SK-N-SH treated with all-trans-retinoic acid at 6 μM for 48 hours (cell line): ENCODE measurements around the gene DNAH8.

ENCODE experiments used
- ATAC-seq: fragments of 200-7000 bp; cut with Tn5 transposase; 3 replicates; pipeline ENCODE4 v1.9.1; 2020; ENCODE audit warnings: mild to moderate bottlenecking, moderate library complexity
- ARNTL ChIP-seq: fragments of 450-650 bp; formaldehyde crosslinking; IDR thresholded peaks from 2 replicates; pipeline ENCODE4 v1.5.0; 2020; ENCODE audit warnings: low read depth, mild to moderate bottlenecking, moderate library complexity, borderline replicate concordance
- BACH2 ChIP-seq: fragments of 250-450 bp; sonication (Bioruptor Pico); IDR thresholded peaks from 2 replicates; pipeline ENCODE4 v1.9.0; 2021; ENCODE audit warnings: mild to moderate bottlenecking, borderline replicate concordance
- CSDC2 ChIP-seq: fragments of 250-450 bp; sonication (Bioruptor Pico); IDR thresholded peaks from 2 replicates; pipeline ENCODE4 v1.5.0; 2020; ENCODE audit warnings: mild to moderate bottlenecking, moderate library complexity
- ESRRG ChIP-seq: fragments of 250-450 bp; sonication (Bioruptor Pico); IDR thresholded peaks from 2 replicates; pipeline ENCODE4 v1.6.1; 2021; ENCODE audit warnings: mild to moderate bottlenecking
- OSR1 ChIP-seq: fragments of 250-450 bp; sonication (Bioruptor Pico); IDR thresholded peaks from 2 replicates; pipeline ENCODE4 v1.8.0; 2022; ENCODE audit warnings: moderate library complexity, mild to moderate bottlenecking, inconsistent platforms
- RARB ChIP-seq: fragments of 250-450 bp; sonication (Bioruptor Pico); IDR thresholded peaks from 2 replicates; pipeline ENCODE4 v1.8.0; 2021; ENCODE audit warnings: mild to moderate bottlenecking, moderate library complexity
- SNAI2 ChIP-seq: fragments of 250-450 bp; sonication (Bioruptor Pico); IDR thresholded peaks from 2 replicates; pipeline ENCODE4 v1.5.0; 2020; ENCODE audit warnings: mild to moderate bottlenecking, moderate library complexity
- TCF4 ChIP-seq: fragments of 250-450 bp; sonication (Bioruptor Pico); IDR thresholded peaks from 2 replicates; pipeline ENCODE4 v1.8.0; 2021; ENCODE audit warnings: mild to moderate bottlenecking, moderate library complexity, borderline replicate concordance
- TOX ChIP-seq: fragments of 250-450 bp; sonication (Bioruptor Pico); IDR thresholded peaks from 2 replicates; pipeline ENCODE4 v1.8.0; 2021; ENCODE audit warnings: mild to moderate bottlenecking, moderate library complexity, borderline replicate concordance
- ZFP3 ChIP-seq: fragments of 250-450 bp; sonication (Bioruptor Pico); IDR thresholded peaks from 2 replicates; pipeline ENCODE4 v1.5.0; 2020; ENCODE audit warnings: mild to moderate bottlenecking, moderate library complexity
- ZFP30 ChIP-seq: fragments of 450-650 bp; formaldehyde crosslinking; IDR thresholded peaks from 2 replicates; pipeline ENCODE4 v1.5.0; 2022; ENCODE audit warnings: mild to moderate bottlenecking, moderate library complexity
- ZNF70 ChIP-seq: fragments of 450-650 bp; formaldehyde crosslinking; IDR thresholded peaks from 2 replicates; pipeline ENCODE4 v1.5.0; 2020; ENCODE audit warnings: mild to moderate bottlenecking, moderate library complexity
- TF ChIP-seq, protein P1 (sequence below): fragments of 250-450 bp; sonication (Bioruptor Pico); IDR thresholded peaks from 2 replicates; pipeline ENCODE4 v1.8.0; 2020; ENCODE audit warnings: mild to moderate bottlenecking, moderate library complexity, borderline replicate concordance
- TF ChIP-seq, protein P2 (sequence below): fragments of 250-450 bp; sonication (Bioruptor Pico); IDR thresholded peaks from 2 replicates; pipeline ENCODE4 v1.8.0; 2021; ENCODE audit warnings: low read depth, mild to moderate bottlenecking, moderate library complexity, borderline replicate concordance
- TF ChIP-seq, protein P3 (sequence below): fragments of 250-450 bp; sonication (Bioruptor Pico); IDR thresholded peaks from 2 replicates; pipeline ENCODE4 v1.5.0; 2020; ENCODE audit warnings: mild to moderate bottlenecking, moderate library complexity
- TF ChIP-seq, protein P4 (sequence below): fragments of 250-450 bp; sonication (Bioruptor Pico); IDR thresholded peaks from 2 replicates; pipeline ENCODE4 v1.5.1; 2021; ENCODE audit warnings: mild to moderate bottlenecking, moderate library complexity

DNAH8 gene

DNA sequence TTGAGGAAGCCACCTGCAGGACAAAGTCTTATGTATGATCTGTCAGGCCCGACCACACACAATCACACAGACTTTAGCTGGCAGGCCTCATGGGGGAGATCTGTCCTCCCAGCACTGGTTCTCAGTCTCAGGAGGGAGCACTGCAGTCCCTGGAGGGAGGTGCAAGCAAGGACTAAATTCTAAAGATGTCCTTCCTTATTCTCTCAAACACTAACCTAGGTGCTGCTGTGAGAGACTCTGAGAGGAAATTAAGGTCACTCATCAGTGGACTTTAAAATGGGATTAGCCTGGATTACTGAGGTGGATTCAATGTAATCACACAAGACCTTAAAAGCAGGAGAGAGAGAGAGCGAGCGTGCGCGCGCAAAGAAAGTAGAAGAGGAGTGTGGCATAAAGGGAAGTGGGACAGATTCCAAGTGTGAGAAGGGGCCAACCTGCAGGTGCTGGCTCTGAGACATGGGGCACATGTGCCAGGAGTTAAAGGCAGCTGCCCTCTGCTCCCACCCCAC lies 26.5 kb upstream of the DNAH8 start:
- TF ChIP-seq, protein P1, sequence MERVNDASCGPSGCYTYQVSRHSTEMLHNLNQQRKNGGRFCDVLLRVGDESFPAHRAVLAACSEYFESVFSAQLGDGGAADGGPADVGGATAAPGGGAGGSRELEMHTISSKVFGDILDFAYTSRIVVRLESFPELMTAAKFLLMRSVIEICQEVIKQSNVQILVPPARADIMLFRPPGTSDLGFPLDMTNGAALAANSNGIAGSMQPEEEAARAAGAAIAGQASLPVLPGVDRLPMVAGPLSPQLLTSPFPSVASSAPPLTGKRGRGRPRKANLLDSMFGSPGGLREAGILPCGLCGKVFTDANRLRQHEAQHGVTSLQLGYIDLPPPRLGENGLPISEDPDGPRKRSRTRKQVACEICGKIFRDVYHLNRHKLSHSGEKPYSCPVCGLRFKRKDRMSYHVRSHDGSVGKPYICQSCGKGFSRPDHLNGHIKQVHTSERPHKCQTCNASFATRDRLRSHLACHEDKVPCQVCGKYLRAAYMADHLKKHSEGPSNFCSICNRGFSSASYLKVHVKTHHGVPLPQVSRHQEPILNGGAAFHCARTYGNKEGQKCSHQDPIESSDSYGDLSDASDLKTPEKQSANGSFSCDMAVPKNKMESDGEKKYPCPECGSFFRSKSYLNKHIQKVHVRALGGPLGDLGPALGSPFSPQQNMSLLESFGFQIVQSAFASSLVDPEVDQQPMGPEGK (CRISPR knock-in tag), result no peak
- TF ChIP-seq CSDC2 (CRISPR knock-in tag), result no peak
- TF ChIP-seq, protein P2, sequence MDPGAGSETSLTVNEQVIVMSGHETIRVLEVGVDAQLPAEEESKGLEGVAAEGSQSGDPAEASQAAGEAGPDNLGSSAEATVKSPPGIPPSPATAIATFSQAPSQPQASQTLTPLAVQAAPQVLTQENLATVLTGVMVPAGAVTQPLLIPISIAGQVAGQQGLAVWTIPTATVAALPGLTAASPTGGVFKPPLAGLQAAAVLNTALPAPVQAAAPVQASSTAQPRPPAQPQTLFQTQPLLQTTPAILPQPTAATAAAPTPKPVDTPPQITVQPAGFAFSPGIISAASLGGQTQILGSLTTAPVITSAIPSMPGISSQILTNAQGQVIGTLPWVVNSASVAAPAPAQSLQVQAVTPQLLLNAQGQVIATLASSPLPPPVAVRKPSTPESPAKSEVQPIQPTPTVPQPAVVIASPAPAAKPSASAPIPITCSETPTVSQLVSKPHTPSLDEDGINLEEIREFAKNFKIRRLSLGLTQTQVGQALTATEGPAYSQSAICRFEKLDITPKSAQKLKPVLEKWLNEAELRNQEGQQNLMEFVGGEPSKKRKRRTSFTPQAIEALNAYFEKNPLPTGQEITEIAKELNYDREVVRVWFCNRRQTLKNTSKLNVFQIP (CRISPR knock-in tag), result no peak
- TF ChIP-seq ARNTL (CRISPR knock-in tag), result no peak
- no peak for TF ChIP-seq ESRRG (CRISPR knock-in tag)
- no peak for TF ChIP-seq TOX (CRISPR knock-in tag)
- no peak for TF ChIP-seq OSR1 (CRISPR knock-in tag)
- no peak for TF ChIP-seq SNAI2
- TF ChIP-seq BACH2 (CRISPR knock-in tag), result no peak
- no peak for TF ChIP-seq TCF4
- ATAC-seq, result no peak

DNA sequence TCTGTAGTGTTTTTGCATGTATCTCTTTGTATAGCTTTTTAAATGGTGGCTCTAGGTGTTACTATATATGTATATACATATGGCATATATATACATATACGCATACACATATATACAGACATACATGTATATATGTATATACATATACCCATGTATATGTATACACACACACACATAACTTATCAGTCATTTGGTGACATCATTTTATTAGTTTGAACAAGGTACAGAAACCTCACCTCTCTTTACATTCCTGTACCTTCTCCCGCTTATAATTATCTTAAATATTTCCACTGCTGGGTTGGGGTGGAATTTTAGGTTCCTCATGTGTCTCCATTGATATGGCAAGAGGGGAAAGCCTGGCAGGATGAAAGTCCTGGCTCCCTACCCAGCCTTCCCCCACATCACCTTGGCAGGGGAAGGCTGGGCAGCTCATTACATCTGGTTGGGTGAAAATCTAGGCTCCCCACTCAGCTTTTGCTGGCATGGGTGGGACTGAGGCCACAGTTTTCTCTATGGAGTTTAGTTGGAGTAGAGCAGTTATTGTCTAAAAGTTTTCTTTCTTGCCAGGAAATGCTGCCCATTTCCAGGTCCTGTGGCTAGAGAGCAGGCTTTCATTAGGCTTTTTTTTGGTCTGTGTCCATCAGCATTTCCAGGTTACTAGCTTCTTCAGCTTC lies 19.7 kb upstream of the DNAH8 start:
- ATAC-seq, result no peak
- TF ChIP-seq, protein P3, sequence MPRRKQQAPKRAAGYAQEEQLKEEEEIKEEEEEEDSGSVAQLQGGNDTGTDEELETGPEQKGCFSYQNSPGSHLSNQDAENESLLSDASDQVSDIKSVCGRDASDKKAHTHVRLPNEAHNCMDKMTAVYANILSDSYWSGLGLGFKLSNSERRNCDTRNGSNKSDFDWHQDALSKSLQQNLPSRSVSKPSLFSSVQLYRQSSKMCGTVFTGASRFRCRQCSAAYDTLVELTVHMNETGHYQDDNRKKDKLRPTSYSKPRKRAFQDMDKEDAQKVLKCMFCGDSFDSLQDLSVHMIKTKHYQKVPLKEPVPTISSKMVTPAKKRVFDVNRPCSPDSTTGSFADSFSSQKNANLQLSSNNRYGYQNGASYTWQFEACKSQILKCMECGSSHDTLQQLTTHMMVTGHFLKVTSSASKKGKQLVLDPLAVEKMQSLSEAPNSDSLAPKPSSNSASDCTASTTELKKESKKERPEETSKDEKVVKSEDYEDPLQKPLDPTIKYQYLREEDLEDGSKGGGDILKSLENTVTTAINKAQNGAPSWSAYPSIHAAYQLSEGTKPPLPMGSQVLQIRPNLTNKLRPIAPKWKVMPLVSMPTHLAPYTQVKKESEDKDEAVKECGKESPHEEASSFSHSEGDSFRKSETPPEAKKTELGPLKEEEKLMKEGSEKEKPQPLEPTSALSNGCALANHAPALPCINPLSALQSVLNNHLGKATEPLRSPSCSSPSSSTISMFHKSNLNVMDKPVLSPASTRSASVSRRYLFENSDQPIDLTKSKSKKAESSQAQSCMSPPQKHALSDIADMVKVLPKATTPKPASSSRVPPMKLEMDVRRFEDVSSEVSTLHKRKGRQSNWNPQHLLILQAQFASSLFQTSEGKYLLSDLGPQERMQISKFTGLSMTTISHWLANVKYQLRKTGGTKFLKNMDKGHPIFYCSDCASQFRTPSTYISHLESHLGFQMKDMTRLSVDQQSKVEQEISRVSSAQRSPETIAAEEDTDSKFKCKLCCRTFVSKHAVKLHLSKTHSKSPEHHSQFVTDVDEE (CRISPR knock-in tag), result no peak
- TF ChIP-seq BACH2 (CRISPR knock-in tag) (no peak), TOX (CRISPR knock-in tag) (no peak), ZFP30 (CRISPR knock-in tag) (no peak)

DNA sequence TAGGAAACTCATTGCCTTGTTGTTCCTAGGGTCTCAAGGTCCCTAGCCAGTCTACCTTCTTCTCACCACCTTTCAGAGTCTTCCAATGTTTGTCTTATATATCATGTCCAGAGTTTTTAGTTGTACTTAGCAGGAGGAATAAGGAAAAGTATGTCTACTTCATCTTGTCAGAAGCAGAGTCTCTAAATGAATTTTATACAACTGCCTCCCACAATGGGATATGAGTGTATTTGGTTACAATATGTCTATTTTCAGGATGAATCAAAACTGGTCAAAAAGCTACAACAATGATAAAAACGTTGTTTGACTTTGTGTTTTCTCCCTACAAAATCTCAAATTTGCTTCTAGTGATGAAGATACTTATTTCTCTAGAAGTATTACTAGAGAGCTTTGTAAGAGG lies 19.2 kb upstream of the DNAH8 start:
- ATAC-seq, result no peak
- TF ChIP-seq, protein P3 (CRISPR knock-in tag), result no peak

DNA sequence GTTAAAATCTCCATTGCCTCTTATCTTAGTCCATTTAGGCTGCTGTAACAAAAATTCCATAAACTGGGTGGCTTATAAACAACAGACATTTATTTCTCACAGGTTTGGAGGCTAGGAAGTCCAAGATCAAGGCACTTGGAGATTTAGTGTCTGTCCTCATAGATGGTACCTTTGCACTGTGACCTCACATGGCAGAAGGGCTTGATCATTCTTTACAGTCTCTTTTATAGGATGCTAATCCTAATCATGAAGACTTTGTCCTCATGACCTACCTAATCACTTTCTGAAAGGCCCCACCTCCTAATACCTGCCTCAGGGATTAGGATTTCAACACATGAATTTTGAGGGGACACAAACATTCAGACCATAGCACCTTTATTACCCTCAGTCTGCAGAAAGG lies 18.8 kb upstream of the DNAH8 start:
- ATAC-seq, result no peak
- TF ChIP-seq RARB, result no peak
- TF ChIP-seq ZFP3, result no peak
- no peak for TF ChIP-seq BACH2 (CRISPR knock-in tag)
- TF ChIP-seq, protein P2 (CRISPR knock-in tag), result no peak
- TF ChIP-seq ZNF70 (CRISPR knock-in tag), result no peak
- TF ChIP-seq, protein P4, sequence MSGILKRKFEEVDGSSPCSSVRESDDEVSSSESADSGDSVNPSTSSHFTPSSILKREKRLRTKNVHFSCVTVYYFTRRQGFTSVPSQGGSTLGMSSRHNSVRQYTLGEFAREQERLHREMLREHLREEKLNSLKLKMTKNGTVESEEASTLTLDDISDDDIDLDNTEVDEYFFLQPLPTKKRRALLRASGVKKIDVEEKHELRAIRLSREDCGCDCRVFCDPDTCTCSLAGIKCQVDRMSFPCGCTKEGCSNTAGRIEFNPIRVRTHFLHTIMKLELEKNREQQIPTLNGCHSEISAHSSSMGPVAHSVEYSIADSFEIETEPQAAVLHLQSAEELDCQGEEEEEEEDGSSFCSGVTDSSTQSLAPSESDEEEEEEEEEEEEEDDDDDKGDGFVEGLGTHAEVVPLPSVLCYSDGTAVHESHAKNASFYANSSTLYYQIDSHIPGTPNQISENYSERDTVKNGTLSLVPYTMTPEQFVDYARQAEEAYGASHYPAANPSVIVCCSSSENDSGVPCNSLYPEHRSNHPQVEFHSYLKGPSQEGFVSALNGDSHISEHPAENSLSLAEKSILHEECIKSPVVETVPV (CRISPR knock-in tag), result no peak
- TF ChIP-seq, protein P3 (CRISPR knock-in tag), result no peak
- no peak for TF ChIP-seq ESRRG (CRISPR knock-in tag)
- TF ChIP-seq TCF4, result no peak
- no peak for TF ChIP-seq CSDC2 (CRISPR knock-in tag)
- TF ChIP-seq SNAI2, result no peak
- TF ChIP-seq TOX (CRISPR knock-in tag), result no peak
